GM12875 (cell line): Measurements from ENCODE around the gene HMGXB3.

Source experiments
- H3K4me3 ChIP-seq: one replicate; pipeline ENCODE4 v1.5.1; 2011; ENCODE audit warnings: low read depth, low read length, control low read depth
- CTCF ChIP-seq: IDR thresholded peaks from 2 replicates; pipeline ENCODE4 v1.5.1; 2011; ENCODE audit warnings: low read depth, mild to moderate bottlenecking, control low read depth, inconsistent platforms, low read length, moderate library complexity, borderline replicate concordance; ENCODE audit not compliant: insufficient read depth

HMGXB3 gene

GRCh38 chr5:150054569-150054968, 54.0 kb downstream of the HMGXB3 start:
- H3K4me3 ChIP-seq: no peak overlapping the region
- no peak for TF ChIP-seq CTCF

- TF ChIP-seq CTCF: no peak
- H3K4me3 ChIP-seq: no peak overlapping the region
Measured at GRCh38 chr5:150055326-150056074, 55.0 kb downstream of the HMGXB3 start.

- no peak for TF ChIP-seq CTCF
- no peak overlapping the region for H3K4me3 ChIP-seq
Measured at GRCh38 chr5:150056075-150056443, 55.5 kb downstream of the HMGXB3 start.

GRCh38 chr5:150057052-150057451, 56.5 kb downstream of the HMGXB3 start:
- no peak for TF ChIP-seq CTCF
- H3K4me3 ChIP-seq: no peak overlapping the region

GRCh38 chr5:150057511-150057910, 57.0 kb downstream of the HMGXB3 start:
- no peak for TF ChIP-seq CTCF
- H3K4me3 ChIP-seq: no peak overlapping the region

- H3K4me3 ChIP-seq: no peak overlapping the region
- TF ChIP-seq CTCF: no peak
Measured at GRCh38 chr5:150057996-150058395, 57.5 kb downstream of the HMGXB3 start.

- H3K4me3 ChIP-seq: no peak overlapping the region
- no peak for TF ChIP-seq CTCF
Measured at GRCh38 chr5:150058480-150059126, 58.1 kb downstream of the HMGXB3 start.
